Hepatocyte (in vitro differentiated cells): ENCODE measurements around the gene PRKAA1. TPM values are rescaled to one million over a fixed set of nuclear protein-coding genes. Genes with fewer than 3 reads are reported as not detected.
A peak's percentile ranks its signal among the peaks of the same experiment; 100 is the strongest.

Experiments
- DNase-seq: peaks from one replicate; pipeline ENCODE4 v3.0.0-alpha.2; 2016; ENCODE audit warnings: low spot score
- H2AFZ ChIP-seq: fragments of 200-600 bp; sonication (generic); 2 replicates; pipeline ENCODE4 v1.6.0; 2016; ENCODE audit warnings: antibody characterized with exemption, mild to moderate bottlenecking
- H3K27ac ChIP-seq: fragments of 200-600 bp; sonication (generic); 2 replicates; pipeline ENCODE4 v1.5.1; 2016; ENCODE audit warnings: mild to moderate bottlenecking
- H3K27me3 ChIP-seq: fragments of 200-600 bp; sonication (generic); 2 replicates; pipeline ENCODE4 v1.6.1; 2016
- H3K36me3 ChIP-seq: fragments of 200-600 bp; sonication (generic); replicated peaks from 2 replicates; pipeline ENCODE4 v1.5.1; 2016; ENCODE audit warnings: low read depth; ENCODE audit not compliant: insufficient read depth
- H3K4me1 ChIP-seq: fragments of 200-600 bp; sonication (generic); 2 replicates; pipeline ENCODE4 v1.5.1; 2016; ENCODE audit warnings: mild to moderate bottlenecking, moderate library complexity; ENCODE audit not compliant: insufficient read depth
- H3K4me2 ChIP-seq: fragments of 200-600 bp; sonication (generic); 2 replicates; pipeline ENCODE4 v1.6.0; 2016
- H3K4me3 ChIP-seq: fragments of 200-600 bp; sonication (generic); 2 replicates; pipeline ENCODE4 v1.5.1; 2016; ENCODE audit warnings: mild to moderate bottlenecking
- H3K79me2 ChIP-seq: fragments of 200-600 bp; sonication (generic); 2 replicates; pipeline ENCODE4 v1.6.0; 2017; ENCODE audit warnings: mild to moderate bottlenecking
- H3K9me2 ChIP-seq: fragments of 200-600 bp; sonication (generic); replicated peaks from 2 replicates; pipeline ENCODE4 v1.6.0; 2017; ENCODE audit warnings: mild to moderate bottlenecking; ENCODE audit not compliant: insufficient read depth
- H3K9me3 ChIP-seq: fragments of 200-600 bp; sonication (generic); 2 replicates; pipeline ENCODE4 v1.5.1; 2016; ENCODE audit warnings: low read depth, mild to moderate bottlenecking
- H4K20me1 ChIP-seq: fragments of 200-600 bp; sonication (generic); 2 replicates; pipeline ENCODE4 v1.6.0; 2016; ENCODE audit warnings: mild to moderate bottlenecking; ENCODE audit not compliant: insufficient read depth, poor library complexity, severe bottlenecking
- EZH2 ChIP-seq: fragments of 200-600 bp; sonication (generic); IDR thresholded peaks from 2 replicates; pipeline ENCODE4 v1.6.1; 2016; ENCODE audit warnings: antibody characterized with exemption, mild to moderate bottlenecking, borderline replicate concordance
- EZH2phosphoT487 ChIP-seq: fragments of 200-600 bp; sonication (generic); IDR thresholded peaks from one replicate; pipeline ENCODE4 v1.6.1; 2018; ENCODE audit warnings: antibody characterized with exemption, mild to moderate bottlenecking, low read depth, moderate library complexity; ENCODE audit not compliant: unreplicated experiment, severe bottlenecking
- WGBS: methylation state at CpG from one replicate; pipeline ENCODE4 v1.1.6; 2016; ENCODE audit warnings: low lambda C conversion rate; ENCODE audit errors: missing lambda C conversion rate; 5-methylcytosine and 5-hydroxymethylcytosine counted together
- polyA plus RNA-seq: library from polyadenylated mRNA; unstranded; fragments of >200 nt; fragmentation: Nextera tagmentation; extraction: Ambion mirVana; gene quantifications from 2 replicates; pipeline ENCODE4 v1.2.1, GENCODE V29; 2016
- total RNA-seq: library from RNA; depleted of rRNA; stranded (reverse); fragments of >200 nt; gene quantifications from 2 replicates; pipeline ENCODE4 v1.2.3, GENCODE V29; 2014
- TF ChIP-seq, protein P1 (sequence below): fragments of 200-600 bp; sonication (generic); IDR thresholded peaks from 2 replicates; pipeline ENCODE4 v1.5.1; 2016; ENCODE audit warnings: antibody characterized with exemption, mild to moderate bottlenecking; ENCODE audit not compliant: poor library complexity

Gene PRKAA1
- total and polyA plus RNA-seq, 2 experiments from 2014 or later, result 25.7 to 90.4 TPM

DNA sequence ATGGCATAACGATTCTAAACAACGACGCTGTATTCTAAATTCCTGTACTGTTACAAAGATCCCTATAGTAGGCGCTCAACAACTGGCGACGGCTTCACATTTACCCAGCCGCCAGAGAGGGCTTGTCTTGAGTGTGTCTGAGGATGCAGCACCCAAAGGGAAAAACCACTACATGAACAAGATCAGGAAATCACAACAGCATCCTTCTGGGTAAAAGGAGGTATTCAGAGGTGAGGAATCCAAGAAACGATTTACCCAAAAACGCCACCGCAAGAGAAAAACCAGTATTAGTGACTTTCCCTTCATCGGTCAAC, 43.1 kb downstream of the PRKAA1 start:
- Histone ChIP-seq H3K27ac (peak overlapping the region; percentile 94), H4K20me1 (no peaks in the 10 kb centered on the region), H3K4me3 (peak overlapping the region; percentile 82), H3K4me2 (peak overlapping the region; percentile 76), H3K9me3 (no peaks in the 10 kb centered on the region), H3K4me1 (no peaks in the 10 kb centered on the region), H3K79me2 (peaks cover 44% of the 10 kb centered on the region), H3K9me2 (no peaks in the 10 kb centered on the region), H2AFZ (peak overlapping the region; percentile 91), H3K36me3 (no peaks in the 10 kb centered on the region), H3K27me3 (no peaks in the 10 kb centered on the region)
- TF ChIP-seq, protein P1, sequence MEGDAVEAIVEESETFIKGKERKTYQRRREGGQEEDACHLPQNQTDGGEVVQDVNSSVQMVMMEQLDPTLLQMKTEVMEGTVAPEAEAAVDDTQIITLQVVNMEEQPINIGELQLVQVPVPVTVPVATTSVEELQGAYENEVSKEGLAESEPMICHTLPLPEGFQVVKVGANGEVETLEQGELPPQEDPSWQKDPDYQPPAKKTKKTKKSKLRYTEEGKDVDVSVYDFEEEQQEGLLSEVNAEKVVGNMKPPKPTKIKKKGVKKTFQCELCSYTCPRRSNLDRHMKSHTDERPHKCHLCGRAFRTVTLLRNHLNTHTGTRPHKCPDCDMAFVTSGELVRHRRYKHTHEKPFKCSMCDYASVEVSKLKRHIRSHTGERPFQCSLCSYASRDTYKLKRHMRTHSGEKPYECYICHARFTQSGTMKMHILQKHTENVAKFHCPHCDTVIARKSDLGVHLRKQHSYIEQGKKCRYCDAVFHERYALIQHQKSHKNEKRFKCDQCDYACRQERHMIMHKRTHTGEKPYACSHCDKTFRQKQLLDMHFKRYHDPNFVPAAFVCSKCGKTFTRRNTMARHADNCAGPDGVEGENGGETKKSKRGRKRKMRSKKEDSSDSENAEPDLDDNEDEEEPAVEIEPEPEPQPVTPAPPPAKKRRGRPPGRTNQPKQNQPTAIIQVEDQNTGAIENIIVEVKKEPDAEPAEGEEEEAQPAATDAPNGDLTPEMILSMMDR, result peak; percentile 71
- TF ChIP-seq EZH2phosphoT487, result no peak
- DNase-seq, result peak; percentile 86
- WGBS, result 3% methylated on average over 11 of the region's 11 CpGs

DNA sequence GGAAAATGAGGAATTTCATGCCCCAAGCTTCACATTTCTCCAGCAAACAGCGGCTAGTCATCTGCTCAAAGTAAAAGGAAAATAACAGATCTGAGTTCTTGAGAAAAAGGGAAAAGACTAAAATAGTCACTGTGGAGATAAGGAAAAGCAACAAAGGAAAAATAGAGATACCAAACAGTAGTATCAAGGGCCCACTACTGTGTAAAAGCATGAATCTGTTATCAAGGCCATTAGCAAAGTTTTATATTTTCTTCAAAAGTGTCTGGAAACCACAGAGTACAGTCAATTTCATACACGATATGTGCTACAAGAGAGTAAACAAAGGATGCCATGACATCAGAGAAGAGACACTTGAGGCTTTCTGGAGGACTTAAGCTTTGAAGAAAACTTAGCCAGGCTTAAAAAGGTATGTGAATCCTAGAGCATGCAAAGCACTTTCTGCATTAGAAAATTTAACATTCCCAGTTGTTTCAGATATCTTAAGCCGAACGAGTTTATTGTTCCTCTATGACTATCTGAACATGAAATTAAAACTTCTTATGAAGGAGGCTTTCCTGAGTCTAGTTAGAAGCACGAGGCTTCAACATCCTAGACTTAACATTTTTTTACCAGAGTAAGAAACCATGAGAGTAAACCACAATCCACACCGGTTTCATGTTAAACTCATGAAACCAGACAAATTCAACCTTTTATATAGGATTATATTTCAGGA, 43.6 kb downstream of the PRKAA1 start:
- H3K4me2 ChIP-seq, result peak overlapping the region; percentile 76
- H3K4me1 ChIP-seq, result no peaks in the 10 kb centered on the region
- no peaks in the 10 kb centered on the region for H3K36me3 ChIP-seq
- H2AFZ ChIP-seq, result peak overlapping the region; percentile 58
- 18% methylated on average over 6 of the region's 6 CpGs for WGBS
- no peaks in the 10 kb centered on the region for H3K9me3 ChIP-seq
- peaks cover 49% of the 10 kb centered on the region for H3K79me2 ChIP-seq
- TF ChIP-seq EZH2 (no peak), EZH2phosphoT487 (no peak)
- TF ChIP-seq, protein P1, result no peak
- no peaks in the 10 kb centered on the region for H3K9me2 ChIP-seq
- H4K20me1 ChIP-seq, result no peaks in the 10 kb centered on the region
- H3K4me3 ChIP-seq, result peak overlapping the region; percentile 82
- no peaks in the 10 kb centered on the region for H3K27me3 ChIP-seq
- H3K27ac ChIP-seq, result peak overlapping the region; percentile 94
- DNase-seq, result no peak

DNA sequence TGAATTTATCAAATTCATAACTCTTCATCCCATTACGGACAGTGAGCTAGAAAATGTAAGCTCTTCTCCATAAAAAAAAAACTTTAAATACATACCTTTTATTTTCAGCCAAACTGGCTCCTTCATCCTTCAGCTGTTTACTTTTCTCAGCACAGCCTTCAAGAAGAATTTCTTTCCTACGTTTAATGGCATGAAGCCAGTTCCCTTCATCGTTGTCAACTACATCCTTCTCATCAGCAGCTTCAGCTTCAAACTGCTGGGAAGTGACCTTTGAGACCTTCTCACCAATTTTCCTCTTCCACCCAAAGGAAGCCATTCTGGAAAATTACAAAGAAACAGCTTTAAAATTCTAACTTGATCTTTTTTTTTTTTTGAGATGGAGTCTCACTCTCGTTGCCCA, 51.5 kb downstream of the PRKAA1 start:
- Histone ChIP-seq H3K9me3 (no peaks in the 10 kb centered on the region), H4K20me1 (no peaks in the 10 kb centered on the region), H3K4me1 (no peaks in the 10 kb centered on the region), H3K27ac (no peak overlapping the region), H3K27me3 (no peaks in the 10 kb centered on the region), H3K9me2 (no peaks in the 10 kb centered on the region), H3K4me3 (no peak overlapping the region), H2AFZ (no peak overlapping the region), H3K79me2 (peaks cover 89% of the 10 kb centered on the region), H3K4me2 (no peak overlapping the region), H3K36me3 (no peaks in the 10 kb centered on the region)
- TF ChIP-seq, protein P1, result no peak
- no peak for TF ChIP-seq EZH2
- 58% methylated on average over 4 of the region's 4 CpGs for WGBS
- DNase-seq, result no peak

DNA sequence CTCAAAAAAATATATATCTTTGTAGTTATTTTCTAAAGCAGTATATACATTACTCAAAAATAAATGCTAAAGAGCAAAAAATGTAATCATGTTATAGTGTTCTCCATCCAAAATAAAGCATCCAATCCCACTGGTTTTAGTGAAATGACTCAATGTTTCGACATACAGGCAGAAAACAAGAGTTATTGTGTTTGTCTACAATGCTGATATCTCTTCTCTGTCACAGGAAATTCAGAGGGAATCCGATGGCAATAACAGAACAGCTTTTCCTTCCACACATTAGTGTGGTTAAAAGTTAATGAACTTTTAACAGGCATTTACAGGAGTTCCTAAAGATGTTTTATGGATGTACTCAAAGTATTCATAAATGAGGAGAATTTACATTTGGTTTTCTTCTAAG, 54.4 kb downstream of the PRKAA1 start:
- H3K9me2 ChIP-seq, result no peaks in the 10 kb centered on the region
- TF ChIP-seq, protein P1, result no peak
- TF ChIP-seq EZH2phosphoT487 (no peak), EZH2 (no peak)
- no peaks in the 10 kb centered on the region for H3K9me3 ChIP-seq
- H3K27me3 ChIP-seq, result no peaks in the 10 kb centered on the region
- peaks cover 65% of the 10 kb centered on the region for H3K79me2 ChIP-seq
- no peak for DNase-seq
- H3K4me1 ChIP-seq, result no peaks in the 10 kb centered on the region
- H3K36me3 ChIP-seq, result no peaks in the 10 kb centered on the region
- H3K27ac ChIP-seq, result no peak overlapping the region
- H4K20me1 ChIP-seq, result no peaks in the 10 kb centered on the region
- H3K4me2 ChIP-seq, result no peak overlapping the region
- WGBS, result 78% methylated on average over 2 of the region's 2 CpGs
- no peak overlapping the region for H3K4me3 ChIP-seq
- H2AFZ ChIP-seq, result no peak overlapping the region
